NCI-H1417 treated with DMSO at 0.1 percent for 48 hours (cell line): ENCODE data around the gene FBN1.

Source experiments
- DNase-seq: peaks from one replicate; lab custom pipeline; 2025; lab: John Stamatoyannopoulos, UW

The FBN1 gene

GRCh38 chr15:48426941-48427340 lies 218.6 kb downstream of the FBN1 start:
- DNase-seq: no peak

GRCh38 chr15:48426044-48426443 lies 219.5 kb downstream of the FBN1 start:
- DNase-seq: no peak

- DNase-seq: no peak
These were observed 220.5 kb downstream of the FBN1 start for GRCh38 chr15:48425051-48425450.

GRCh38 chr15:48423896-48424475 lies 221.5 kb downstream of the FBN1 start:
- DNase-seq: no peak

- DNase-seq: no peak
These were observed 222.2 kb downstream of the FBN1 start for GRCh38 chr15:48423342-48423741.

- no peak for DNase-seq
These were observed 223.1 kb downstream of the FBN1 start for GRCh38 chr15:48422401-48422800.

GRCh38 chr15:48421362-48421761 lies 224.1 kb downstream of the FBN1 start:
- no peak for DNase-seq

- no peak for DNase-seq
These were observed 225.6 kb downstream of the FBN1 start for GRCh38 chr15:48419896-48420295.

GRCh38 chr15:48418343-48418742 lies 227.2 kb downstream of the FBN1 start:
- no peak for DNase-seq

- no peak for DNase-seq
These were observed 229.2 kb downstream of the FBN1 start for GRCh38 chr15:48416301-48416700.

- DNase-seq: no peak
These were observed 230.2 kb downstream of the FBN1 start for GRCh38 chr15:48415036-48415886.

- no peak for DNase-seq
These were observed 231.5 kb downstream of the FBN1 start for GRCh38 chr15:48414015-48414414.

- no peak for DNase-seq
These were observed 232.2 kb downstream of the FBN1 start for GRCh38 chr15:48413304-48413703.

- DNase-seq: no peak
These were observed 233.4 kb downstream of the FBN1 start for GRCh38 chr15:48411971-48412591.

- DNase-seq: no peak
These were observed 235.9 kb downstream of the FBN1 start for GRCh38 chr15:48409623-48410022.

- no peak for DNase-seq
These were observed 237.2 kb downstream of the FBN1 start for GRCh38 chr15:48408327-48408726.

- DNase-seq: no peak
These were observed 237.9 kb downstream of the FBN1 start for GRCh38 chr15:48407646-48408045.

GRCh38 chr15:48406911-48407310 lies 238.6 kb downstream of the FBN1 start:
- no peak for DNase-seq

GRCh38 chr15:48406266-48406891 lies 239.1 kb downstream of the FBN1 start:
- DNase-seq: no peak

- DNase-seq: no peak
These were observed 242.9 kb downstream of the FBN1 start for GRCh38 chr15:48402427-48403177.

GRCh38 chr15:48400086-48400485 lies 245.4 kb downstream of the FBN1 start:
- DNase-seq: no peak

- no peak for DNase-seq
These were observed 247.7 kb downstream of the FBN1 start for GRCh38 chr15:48397841-48398240.
